Testis (tissue), 3 donors: ENCODE measurements around the gene OR6C65. TPM values are rescaled to one million over a fixed set of nuclear protein-coding genes. Genes with fewer than 3 reads are reported as not detected.

Source experiments
- DNase-seq: peaks from one replicate; pipeline ENCODE4 v3.0.0-alpha.2; 2019
- H3K27ac ChIP-seq, 2 donors: fragments of 200-600 bp; sonication (generic); one replicate each; pipeline ENCODE4 v1.5.1; 2019
- H3K27me3 ChIP-seq: fragments of 200-600 bp; sonication (generic); one replicate; pipeline ENCODE4 v1.5.1; 2019
- H3K36me3 ChIP-seq: fragments of 200-600 bp; sonication (generic); one replicate; pipeline ENCODE4 v1.5.1; 2017; ENCODE audit warnings: low read depth; ENCODE audit errors: missing control alignments
- H3K4me1 ChIP-seq: fragments of 200-600 bp; sonication (generic); one replicate; pipeline ENCODE4 v1.5.1; 2019
- H3K4me3 ChIP-seq, 2 donors: fragments of 200-600 bp; sonication (generic); one replicate each; pipeline ENCODE4 v1.5.1; 2017 to 2019
- H3K9me3 ChIP-seq: fragments of 200-600 bp; sonication (generic); one replicate; pipeline ENCODE4 v1.5.1; 2017
- CTCF ChIP-seq, 3 experiments: fragments of 450-650 bp in 2 of 3; fragments of 200-600 bp in 1 of 3; sonication (generic) in 1 of 3; IDR thresholded peaks; one replicate each; pipeline ENCODE4 v1.5.1; 2016 to 2019; ENCODE audit warnings: antibody characterized with exemption in 3 of 3, mild to moderate bottlenecking in 2 of 3, moderate library complexity in 1 of 3
- POLR2A ChIP-seq: fragments of 450-650 bp; IDR thresholded peaks from one replicate; pipeline ENCODE4 v1.6.1; 2017; ENCODE audit warnings: antibody characterized with exemption, mild to moderate bottlenecking, moderate library complexity
- WGBS, 2 donors: methylation state at CpG; one replicate each; pipeline ENCODE4 v1.1.5; 2018; 5-methylcytosine and 5-hydroxymethylcytosine counted together
- intact Hi-C: fragments of 100-400 bp; cut with DNase I; formaldehyde crosslinking; loops from one replicate; pipeline ENCODE4 v1.15.1; 2023; ENCODE audit warnings: low total_unique reads
- polyA plus RNA-seq: library from polyadenylated mRNA; stranded (reverse); fragments of 350-450 nt; fragmentation: Illumina TruSeq; extraction: RNeasy Lipid Tissue Mini Kit (QIAGEN cat#74804); gene quantifications from one replicate; pipeline ENCODE4 v1.2.3, GENCODE V29; 2014; ENCODE audit warnings: low read depth, low replicate concordance; ENCODE audit not compliant: insufficient read depth
- total RNA-seq, 2 donors: library from RNA; depleted of rRNA; stranded (reverse); fragments of >200 nt; gene quantifications; one replicate each; pipeline ENCODE4 v1.2.3, GENCODE V29; 2016

The OR6C65 gene
- total and polyA plus RNA-seq, 3 donors from 2014 or later, result not detected

DNA sequence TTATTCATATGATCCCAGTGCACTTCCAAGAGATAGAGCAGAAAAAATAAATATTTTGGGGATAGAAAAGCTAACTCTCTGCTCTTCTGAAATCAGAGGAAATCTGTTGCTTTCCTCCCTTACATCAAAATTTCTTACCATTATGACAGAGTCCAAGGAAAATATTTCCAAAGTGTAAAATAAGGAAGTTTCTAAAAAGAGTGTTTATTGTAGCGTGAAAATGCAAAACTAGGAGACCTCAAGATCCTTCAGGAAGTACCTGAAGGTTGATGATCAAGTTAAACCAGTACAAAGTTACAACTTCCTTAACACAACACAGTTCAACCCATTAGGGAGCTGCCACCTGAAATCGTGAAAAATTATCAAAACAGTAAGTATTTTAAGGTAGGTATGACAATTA, 43.4 kb downstream of the OR6C65 start, which contains the start of gene OR6C2:
Gene OR6C2 (plus strand): TSS at position 301 of the 400 bp plus-strand sequence. CDS start 8,138 bp downstream, outside the sequence.
- no peaks in the 10 kb centered on the region for H3K4me1 ChIP-seq
- no peak within 1 kb of the TSS for H3K4me3 ChIP-seq
- no peaks in the 10 kb centered on the region for H3K27me3 ChIP-seq
- intact Hi-C loops, result no loop called here
- no peak within 1 kb of the TSS for H3K27ac ChIP-seq
- no peaks in the 10 kb centered on the region for H3K36me3 ChIP-seq
- no peak for DNase-seq
- 59 to 71% methylated on average over 2 of the region's 2 CpGs for WGBS, 2 donors
- no peak for TF ChIP-seq CTCF (IDR thresholded peaks at IDR 0.05)
- TF ChIP-seq POLR2A, result no peak
- no peaks in the 10 kb centered on the region for H3K9me3 ChIP-seq

DNA sequence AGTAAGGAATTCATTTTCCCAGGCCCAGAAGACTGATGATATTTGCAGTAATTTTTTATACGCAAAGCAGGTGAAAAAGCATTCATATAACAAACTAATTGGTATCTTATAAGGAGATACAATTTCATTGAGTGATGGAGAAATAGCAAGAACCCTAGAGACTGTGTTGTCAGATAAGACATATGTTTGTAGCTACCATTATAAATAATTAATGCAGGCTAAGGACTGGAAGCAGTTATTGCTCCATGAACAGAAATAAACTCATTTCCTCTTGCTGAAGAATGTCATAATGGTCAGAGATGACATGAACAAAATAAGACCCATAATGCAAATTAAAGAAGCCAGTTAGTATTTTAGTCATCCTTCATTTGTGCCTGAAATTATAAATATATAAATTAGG, 45.0 kb downstream of the OR6C65 start:
- no peaks in the 10 kb centered on the region for H3K9me3 ChIP-seq
- no peak for TF ChIP-seq CTCF (IDR thresholded peaks at IDR 0.05)
- TF ChIP-seq POLR2A, result no peak
- no peaks in the 10 kb centered on the region for H3K36me3 ChIP-seq
- 88 to 93% methylated on average over 1 of the region's 1 CpG for WGBS, 2 donors
- no peak overlapping the region for H3K27ac ChIP-seq
- no peaks in the 10 kb centered on the region for H3K4me1 ChIP-seq
- no peak overlapping the region for H3K4me3 ChIP-seq
- DNase-seq, result no peak
- intact Hi-C loops, result no loop called here
- H3K27me3 ChIP-seq, result no peaks in the 10 kb centered on the region

- no peaks in the 10 kb centered on the region for H3K9me3 ChIP-seq
- no peaks in the 10 kb centered on the region for H3K27me3 ChIP-seq
- H3K36me3 ChIP-seq, result no peaks in the 10 kb centered on the region
- 47 to 69% methylated on average over 5 of the region's 5 CpGs for WGBS, 2 donors
- H3K4me1 ChIP-seq, result no peaks in the 10 kb centered on the region
- no peak overlapping the region for H3K4me3 ChIP-seq
- H3K27ac ChIP-seq, result no peak overlapping the region
- peak in 1 of 3 experiments; percentile 22 for TF ChIP-seq CTCF (IDR thresholded peaks at IDR 0.05)
- no peak for TF ChIP-seq POLR2A
- DNase-seq, result no peak
- intact Hi-C loops, result no loop called here
Observed at GRCh38 chr12:55446326-55446725, 46.0 kb downstream of the OR6C65 start.

DNA sequence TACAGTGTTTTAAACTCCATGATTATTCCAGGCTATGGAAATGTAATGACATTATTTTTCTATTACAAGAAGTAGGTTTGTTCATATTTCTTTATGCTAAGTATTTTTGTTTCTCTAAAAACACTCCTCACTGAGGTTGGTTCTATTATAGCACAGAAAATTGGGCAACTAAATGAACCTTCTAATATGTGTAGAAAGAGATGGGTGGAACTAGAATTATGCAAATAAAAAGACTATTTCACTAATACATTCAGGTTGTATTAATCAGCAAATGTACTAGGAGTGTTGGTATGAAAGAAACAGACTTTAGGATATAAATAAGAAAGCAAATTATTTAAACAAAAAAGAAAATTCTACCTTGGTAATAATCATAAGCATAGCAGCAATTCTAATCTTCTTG, 48.5 kb downstream of the OR6C65 start:
- H3K27ac ChIP-seq, result no peak overlapping the region
- H3K4me3 ChIP-seq, result no peak overlapping the region
- no peaks in the 10 kb centered on the region for H3K4me1 ChIP-seq
- H3K9me3 ChIP-seq, result no peaks in the 10 kb centered on the region
- intact Hi-C loops, result no loop called here
- H3K27me3 ChIP-seq, result no peaks in the 10 kb centered on the region
- H3K36me3 ChIP-seq, result no peaks in the 10 kb centered on the region
- no peak for DNase-seq
- no peak for TF ChIP-seq POLR2A

Other genes starting within 250 kb of the OR6C65 start
- gene OR10A7, start 179.5 kb upstream of the OR6C65 start, total RNA-seq, result not detected
- gene OR10A7, start 179.5 kb upstream of the OR6C65 start, polyA plus RNA-seq, result not detected
- not detected for gene OR6C74, start 155.9 kb upstream of the OR6C65 start, total RNA-seq
- not detected for gene OR6C74, start 155.9 kb upstream of the OR6C65 start, polyA plus RNA-seq
- gene OR6C6, start 104.0 kb upstream of the OR6C65 start, total RNA-seq, result not detected
- gene OR6C6, start 104.0 kb upstream of the OR6C65 start, polyA plus RNA-seq, result not detected
- not detected for gene OR6C1, start 86.2 kb upstream of the OR6C65 start, total RNA-seq
- gene OR6C1, start 86.2 kb upstream of the OR6C65 start, polyA plus RNA-seq, result not detected
- under 1 TPM in 1 of 2 donors, not detected in 1; 0.55 TPM for gene OR6C3, start 69.8 kb upstream of the OR6C65 start, total RNA-seq
- not detected for gene OR6C3, start 69.8 kb upstream of the OR6C65 start, polyA plus RNA-seq
- gene OR6C75, start 37.6 kb upstream of the OR6C65 start, total RNA-seq, result under 1 TPM; 0.12 to 0.87 TPM
- not detected for gene OR6C75, start 37.6 kb upstream of the OR6C65 start, polyA plus RNA-seq
- not detected for gene OR6C76, start 25.7 kb downstream of the OR6C65 start, total RNA-seq
- gene OR6C76, start 25.7 kb downstream of the OR6C65 start, polyA plus RNA-seq, result not detected
- gene OR6C2, start 43.5 kb downstream of the OR6C65 start, total RNA-seq, result under 1 TPM in 1 of 2 donors, not detected in 1; 0.12 TPM
- gene OR6C2, start 43.5 kb downstream of the OR6C65 start, polyA plus RNA-seq, result not detected
- gene OR6C70, start 69.6 kb downstream of the OR6C65 start, total RNA-seq, result not detected
- not detected for gene OR6C70, start 69.6 kb downstream of the OR6C65 start, polyA plus RNA-seq
- not detected for gene OR6C68, start 91.8 kb downstream of the OR6C65 start, total RNA-seq
- not detected for gene OR6C68, start 91.8 kb downstream of the OR6C65 start, polyA plus RNA-seq
- not detected for gene OR6C4, start 149.1 kb downstream of the OR6C65 start, total RNA-seq
- not detected for gene OR6C4, start 149.1 kb downstream of the OR6C65 start, polyA plus RNA-seq
- gene OR2AP1, start 171.9 kb downstream of the OR6C65 start, total RNA-seq, result not detected
- not detected for gene OR2AP1, start 171.9 kb downstream of the OR6C65 start, polyA plus RNA-seq
- not detected for gene OR10P1, start 236.4 kb downstream of the OR6C65 start, total RNA-seq
- not detected for gene OR10P1, start 236.4 kb downstream of the OR6C65 start, polyA plus RNA-seq